ENCODE data around the gene TMEFF1.
"Not testable (repeated sequence)": the region's sequence is repeated elsewhere in the genome, so short reads cannot be mapped to it uniquely, and the experiment has no call there.

TMEFF1 gene, protein sequence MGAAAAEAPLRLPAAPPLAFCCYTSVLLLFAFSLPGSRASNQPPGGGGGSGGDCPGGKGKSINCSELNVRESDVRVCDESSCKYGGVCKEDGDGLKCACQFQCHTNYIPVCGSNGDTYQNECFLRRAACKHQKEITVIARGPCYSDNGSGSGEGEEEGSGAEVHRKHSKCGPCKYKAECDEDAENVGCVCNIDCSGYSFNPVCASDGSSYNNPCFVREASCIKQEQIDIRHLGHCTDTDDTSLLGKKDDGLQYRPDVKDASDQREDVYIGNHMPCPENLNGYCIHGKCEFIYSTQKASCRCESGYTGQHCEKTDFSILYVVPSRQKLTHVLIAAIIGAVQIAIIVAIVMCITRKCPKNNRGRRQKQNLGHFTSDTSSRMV

DNA sequence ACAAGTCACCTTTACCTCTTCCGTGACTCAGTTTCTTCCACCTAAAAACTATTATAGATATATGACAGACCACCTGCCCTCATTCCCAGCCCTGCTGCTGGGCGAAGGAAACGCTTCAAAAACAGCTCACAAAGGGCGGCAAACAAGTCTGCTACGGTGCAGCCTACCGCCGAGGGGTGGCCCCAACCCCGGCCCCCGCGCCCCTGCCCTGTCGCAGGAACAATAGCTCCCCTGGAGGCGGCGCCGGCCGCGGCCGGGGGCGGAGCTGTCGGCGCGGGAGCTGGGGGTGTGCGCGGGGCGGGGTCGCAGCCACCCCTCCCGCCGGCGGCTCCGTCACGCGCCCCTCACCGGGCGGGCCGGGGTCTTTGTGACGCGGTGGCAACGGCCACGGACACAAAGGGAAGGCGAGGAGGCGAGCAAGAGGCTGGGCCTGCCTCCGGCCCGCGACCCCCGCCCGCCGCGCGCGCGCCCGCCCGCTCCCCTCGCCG is at the start of gene TMEFF1:
Gene TMEFF1, plus strand, starts transcription at position 362 of the 488 bp plus-strand sequence. CDS start 396 bp downstream, outside the sequence.
- no peak for DNase-seq

DNA sequence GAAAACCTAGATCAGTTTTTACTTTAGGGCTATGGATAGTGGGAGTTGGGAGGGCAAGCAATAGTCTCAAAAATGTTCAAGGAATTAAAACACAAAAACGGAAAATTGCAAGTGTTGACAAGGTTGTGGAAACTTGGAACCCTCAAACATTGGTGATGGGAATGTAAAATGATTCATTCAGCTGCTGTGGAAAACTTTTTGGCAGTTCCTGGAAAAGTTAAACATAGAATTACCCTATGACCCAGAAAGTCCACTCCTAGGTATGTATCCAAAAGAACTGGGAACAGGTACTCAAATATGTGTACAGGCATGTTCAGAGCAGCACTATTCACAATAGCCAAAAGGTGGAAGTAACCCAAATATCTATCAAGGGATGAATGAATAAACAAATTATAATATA is 47.2 kb upstream of the TMEFF1 start:
- DNase-seq = no peak

DNA sequence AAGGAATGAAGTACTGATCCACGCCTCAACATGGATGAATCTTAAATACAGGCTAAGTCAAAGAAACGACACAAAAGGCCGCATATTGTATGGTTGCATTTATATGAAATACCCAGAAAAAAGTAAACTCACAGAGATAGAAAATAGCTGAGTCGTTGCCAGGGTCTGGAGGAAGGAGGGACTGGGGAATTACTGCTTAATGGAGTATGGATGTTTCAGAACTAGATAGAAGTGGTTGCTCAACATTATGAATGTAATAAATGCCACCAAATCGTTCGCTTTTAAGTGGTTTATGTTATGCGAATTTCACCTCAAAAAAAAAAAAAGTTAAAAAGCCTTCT is 46.8 kb upstream of the TMEFF1 start:
- no peak for DNase-seq

DNA sequence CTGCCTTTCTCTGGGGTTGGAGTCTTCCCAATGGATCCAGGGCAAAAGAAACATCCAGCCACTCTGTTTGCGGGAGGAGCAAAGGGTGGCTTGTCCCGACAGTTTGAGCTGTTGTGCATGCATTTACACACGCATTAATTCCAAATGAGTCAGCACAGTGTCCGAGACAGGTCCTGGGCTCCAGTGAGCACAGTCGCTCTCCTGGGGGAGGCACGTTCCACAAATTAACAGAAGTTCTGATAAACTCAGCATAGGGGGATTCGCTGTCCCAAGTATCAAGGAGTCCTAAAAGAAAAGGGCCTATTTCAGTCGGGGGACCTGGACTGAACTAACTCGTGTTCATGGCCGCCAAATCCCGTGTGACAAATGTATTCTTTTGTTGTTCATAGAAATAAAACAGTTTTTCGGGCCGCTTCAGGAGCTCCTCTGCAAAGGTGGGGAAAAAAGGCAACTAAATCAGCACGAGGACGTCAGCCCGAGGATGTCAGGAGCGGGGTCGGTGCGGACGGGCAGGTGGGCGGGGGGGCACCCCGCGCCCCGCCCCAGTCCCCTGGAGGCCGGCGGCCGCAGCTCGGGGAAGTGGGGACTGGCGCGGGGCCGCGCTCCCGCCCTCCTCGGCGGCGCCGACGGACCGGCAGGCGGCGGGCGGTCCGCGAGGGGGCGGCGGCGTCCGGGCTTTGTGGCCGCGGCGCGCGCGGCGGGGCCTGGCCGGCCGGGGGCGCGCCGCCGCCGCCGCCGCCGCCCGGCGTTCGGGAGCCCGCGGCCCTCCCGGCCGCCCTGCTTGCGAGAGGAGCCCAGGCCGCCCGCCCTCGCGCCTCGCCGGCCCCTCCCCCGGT is 46.2 kb upstream of the TMEFF1 start, which contains the start of gene MSANTD3:
Gene MSANTD3, plus strand, starts transcription at position 614 of the 836 bp plus-strand sequence. CDS start 14,796 bp downstream, outside the sequence.
- no peak for DNase-seq

DNA sequence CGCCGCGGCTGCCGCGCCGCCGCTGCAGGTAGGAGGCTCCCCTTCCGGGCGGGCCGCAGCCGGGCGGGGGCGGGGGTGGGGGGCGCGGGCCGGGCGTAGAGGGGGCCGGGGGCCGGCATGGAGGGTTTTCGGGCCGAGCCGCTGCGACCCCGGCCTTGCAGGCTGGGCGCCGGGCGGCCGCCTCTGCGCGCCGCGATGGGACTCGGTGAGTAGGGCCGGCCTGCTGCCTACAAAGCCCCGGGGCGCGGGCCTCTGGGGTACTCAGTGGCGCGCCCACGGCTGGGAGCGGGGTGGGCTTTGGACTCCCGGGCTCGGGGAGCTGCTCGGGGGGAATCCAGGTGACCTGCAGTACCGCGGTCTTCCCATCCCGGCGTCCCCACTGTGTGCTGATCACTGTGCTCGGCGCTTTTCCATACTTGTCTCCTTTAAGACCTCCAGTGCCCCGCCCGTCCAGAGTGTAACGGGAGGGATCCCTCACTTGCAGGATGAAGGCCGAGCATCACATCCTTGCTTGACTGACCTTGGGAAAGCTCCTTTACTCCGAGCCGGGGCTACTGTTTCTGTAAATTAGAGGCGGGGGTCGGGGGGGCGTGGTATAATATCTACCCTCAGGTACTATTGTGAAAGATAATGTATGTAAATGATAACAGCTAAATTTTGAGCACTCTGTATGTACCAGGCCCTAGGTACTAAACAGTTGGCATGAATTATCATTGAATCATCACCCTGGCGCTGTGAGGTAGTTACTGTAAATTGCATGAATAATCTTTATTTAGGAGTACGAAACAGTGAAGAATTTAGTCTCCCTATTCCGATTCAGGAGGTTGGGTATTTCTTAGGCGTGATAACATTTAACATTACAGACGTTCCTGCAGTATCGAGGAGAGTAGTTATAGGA is 45.3 kb upstream of the TMEFF1 start:
- DNase-seq = no peak

DNA sequence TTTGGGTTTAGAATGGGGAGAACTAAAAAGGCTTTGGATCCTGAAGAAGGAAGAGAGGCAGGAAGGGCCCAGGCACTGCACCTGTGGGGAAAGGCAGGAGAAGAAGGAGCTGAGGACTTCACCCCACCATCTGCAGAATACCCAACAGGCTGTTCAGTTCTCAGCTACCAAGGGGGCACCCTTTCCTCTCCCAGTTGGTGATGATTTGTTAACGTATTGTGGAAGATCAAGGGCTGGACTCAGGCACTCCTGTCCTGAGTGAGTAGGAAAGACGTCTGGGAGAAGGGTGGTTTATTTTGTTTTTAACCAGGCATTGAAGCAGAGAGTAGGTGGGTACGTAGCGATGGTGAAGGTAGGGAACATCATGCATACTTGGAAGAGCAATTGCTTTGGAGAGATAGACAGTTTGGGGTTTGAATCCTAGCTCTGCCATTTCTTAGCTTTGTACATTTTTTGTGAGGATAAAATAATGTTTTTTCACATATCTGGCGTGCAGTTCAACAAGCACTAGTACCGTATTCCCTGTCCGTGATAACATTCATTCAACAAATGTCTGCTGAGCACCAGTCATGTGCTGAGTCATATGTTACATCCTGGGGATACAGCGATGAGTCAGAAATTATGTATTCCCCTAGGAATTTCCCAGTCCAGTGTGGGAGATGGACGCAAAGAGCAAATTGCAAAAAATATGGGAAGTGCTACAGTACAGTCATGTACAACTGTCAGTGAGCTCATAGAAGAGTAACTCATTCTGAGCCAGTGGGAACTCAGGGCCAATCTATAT is 43.9 kb upstream of the TMEFF1 start:
- DNase-seq = no peak

DNA sequence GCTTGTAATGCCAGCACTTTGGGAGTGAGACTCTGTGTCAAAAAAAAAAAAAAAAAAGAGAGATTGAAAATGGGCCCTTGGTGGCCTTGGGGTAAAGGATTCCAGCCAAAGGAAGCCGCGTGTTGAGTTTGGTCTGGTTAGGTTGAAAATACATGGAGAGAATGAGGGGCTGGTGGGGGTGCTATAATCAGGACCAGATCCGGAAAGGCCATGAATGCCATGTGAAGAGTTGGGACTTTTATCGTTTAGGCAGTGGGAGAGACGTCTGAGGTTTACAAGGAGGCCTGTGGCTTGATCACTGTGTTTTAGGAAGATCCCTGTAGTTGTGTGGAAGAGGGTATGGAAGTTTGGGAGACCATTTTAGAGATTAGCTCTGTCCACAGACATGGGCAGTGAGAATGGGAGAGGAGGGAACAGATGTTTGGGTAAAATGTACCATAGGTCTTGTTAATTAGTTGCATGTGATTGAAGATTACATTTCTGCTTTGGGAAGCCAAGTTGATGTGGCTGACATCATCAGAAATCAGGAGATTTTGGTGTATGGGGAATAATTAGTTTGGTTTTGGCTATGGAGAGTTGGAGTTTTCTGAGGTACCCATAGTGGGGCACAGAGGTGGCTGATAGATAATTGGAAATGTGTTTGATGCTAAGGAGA is 42.5 kb upstream of the TMEFF1 start:
- DNase-seq = no peak

DNA sequence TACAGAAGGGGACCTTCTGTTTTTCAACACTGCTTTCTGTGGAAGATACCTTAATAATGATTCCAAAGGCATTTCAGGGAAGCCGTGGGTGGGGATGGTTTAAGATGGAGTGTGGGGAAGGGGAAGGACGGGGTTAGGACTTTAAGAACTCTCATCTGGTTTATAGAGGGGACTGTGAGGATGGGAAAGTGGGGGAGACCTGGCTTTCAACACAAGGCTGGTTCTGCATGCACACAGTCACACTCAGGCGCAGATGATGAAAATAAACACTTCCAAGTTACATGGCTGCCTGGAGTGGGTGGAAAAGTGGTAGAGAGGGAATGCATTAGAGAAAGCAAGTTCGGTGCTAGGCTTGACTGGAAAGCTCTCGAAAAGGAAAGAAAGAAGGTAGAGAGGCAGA is 41.1 kb upstream of the TMEFF1 start:
- no peak for DNase-seq

DNA sequence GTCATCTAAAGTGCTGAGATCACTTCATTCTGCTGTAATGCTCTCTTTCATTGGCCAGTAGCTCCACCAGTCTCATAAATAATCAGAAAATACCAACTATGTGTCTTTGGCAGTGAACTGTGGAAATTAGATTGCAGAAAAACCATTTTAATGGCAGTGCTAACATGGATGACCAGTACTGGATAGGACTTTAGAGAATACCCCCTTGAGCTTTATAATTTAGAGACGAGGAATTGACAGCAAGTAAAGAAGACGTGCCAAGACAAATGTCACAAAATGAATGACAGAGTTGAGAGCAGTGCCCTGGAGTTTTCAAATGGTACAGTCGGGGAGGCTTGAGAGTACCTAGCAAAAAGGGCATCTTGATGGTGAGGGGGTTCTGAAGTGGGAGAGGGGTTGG is 40.2 kb upstream of the TMEFF1 start:
- no peak for DNase-seq

DNA sequence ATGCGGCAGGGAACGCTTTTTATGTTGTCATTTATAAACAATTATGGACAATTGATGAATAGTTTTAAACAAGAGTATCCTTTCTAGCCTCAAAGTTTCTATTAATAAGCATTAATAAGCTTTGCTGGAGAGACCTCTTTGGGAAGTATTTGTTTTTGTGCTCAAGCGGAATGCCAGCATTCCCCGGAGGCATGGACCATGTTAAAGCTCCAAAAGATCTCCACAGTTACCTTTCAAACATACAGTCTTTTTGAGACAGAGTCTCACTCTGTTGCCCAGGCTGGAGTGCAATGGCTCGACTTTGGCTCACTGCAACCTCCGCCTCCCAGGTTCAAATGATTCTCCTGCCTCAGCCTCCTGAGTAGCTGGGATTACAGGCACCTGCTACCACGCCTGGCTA is 36.4 kb upstream of the TMEFF1 start:
- DNase-seq = no peak

DNA sequence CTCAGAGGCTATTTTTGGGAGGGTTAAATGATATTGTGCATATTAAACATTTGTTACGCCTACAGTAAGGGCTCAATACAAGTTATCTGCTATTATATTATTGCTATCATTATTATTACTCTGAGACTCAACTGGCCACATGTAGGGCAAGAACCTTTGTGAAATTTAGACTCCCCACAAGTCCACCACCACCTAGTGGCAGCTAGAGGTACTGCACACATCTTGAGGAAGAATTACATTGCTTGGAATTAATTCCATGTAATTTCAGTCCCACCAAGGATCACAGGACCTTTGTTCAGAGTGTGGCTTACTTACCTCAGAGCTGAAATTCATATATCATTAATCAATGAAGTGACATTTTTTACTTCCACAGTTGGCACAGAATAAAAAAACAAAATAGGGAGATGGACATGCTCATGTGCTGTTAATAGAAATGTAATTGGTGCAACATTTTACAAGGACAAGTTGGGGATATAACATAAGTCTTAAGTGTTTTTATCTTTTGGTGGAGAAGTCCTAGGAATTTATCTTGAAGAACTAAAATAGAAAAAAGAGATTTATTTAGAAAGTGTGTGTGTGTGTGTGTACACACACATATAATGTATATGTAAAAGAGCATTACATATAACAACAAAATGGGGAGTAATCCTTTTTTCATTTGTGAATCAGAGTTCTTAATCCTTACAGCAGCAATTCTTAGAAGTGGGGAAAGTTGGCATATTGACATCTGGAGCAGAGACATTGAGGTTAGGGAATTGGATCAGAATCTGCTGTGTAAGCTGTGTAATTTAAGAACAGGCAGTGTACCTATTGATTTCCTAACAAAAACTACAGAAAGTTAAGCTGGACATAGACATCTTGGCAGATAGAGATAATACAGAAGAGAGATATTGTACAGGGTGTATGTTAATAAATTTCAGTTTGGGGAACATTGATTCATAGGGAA is 34.8 kb upstream of the TMEFF1 start:
- no peak for DNase-seq

DNA sequence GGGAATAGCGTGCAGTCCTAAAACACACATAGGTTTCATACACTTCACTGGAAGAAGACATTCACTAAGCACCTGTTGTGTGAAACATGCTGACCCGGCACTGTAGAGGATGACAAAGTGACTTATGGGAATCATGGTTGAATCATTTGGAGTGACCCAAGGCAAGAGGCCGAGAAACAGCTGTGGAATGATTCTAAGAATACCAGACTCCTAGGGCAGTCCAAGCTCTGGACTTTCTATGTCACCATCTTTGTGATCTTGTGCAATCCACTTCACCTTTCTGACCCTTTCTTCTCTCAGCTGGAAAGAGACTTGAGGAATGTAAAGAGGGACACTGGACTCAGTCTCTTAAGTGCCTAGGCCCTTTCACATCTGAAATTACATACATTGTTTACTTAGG is 32.9 kb upstream of the TMEFF1 start:
- DNase-seq = no peak

DNA sequence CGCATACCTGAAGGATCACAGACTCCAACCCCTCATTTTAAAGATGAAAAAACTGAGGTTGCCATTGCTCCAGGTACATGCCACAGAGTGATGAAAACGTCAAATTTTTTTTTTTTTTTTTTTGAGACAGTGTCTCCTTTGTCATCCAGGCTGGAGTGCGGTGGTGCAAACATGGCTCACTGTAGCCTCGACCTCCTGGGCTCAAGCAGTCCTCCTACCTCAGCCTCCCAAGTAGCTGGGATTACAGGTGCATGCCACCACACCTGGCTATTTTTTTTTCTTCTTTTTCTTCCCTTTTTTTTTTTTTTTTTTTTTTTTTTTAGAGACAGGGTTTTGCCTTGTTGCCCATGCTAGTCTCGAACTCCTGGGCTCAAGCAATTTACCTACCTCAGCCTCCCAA is 32.5 kb upstream of the TMEFF1 start:
- DNase-seq = not testable (repeated sequence)

DNA sequence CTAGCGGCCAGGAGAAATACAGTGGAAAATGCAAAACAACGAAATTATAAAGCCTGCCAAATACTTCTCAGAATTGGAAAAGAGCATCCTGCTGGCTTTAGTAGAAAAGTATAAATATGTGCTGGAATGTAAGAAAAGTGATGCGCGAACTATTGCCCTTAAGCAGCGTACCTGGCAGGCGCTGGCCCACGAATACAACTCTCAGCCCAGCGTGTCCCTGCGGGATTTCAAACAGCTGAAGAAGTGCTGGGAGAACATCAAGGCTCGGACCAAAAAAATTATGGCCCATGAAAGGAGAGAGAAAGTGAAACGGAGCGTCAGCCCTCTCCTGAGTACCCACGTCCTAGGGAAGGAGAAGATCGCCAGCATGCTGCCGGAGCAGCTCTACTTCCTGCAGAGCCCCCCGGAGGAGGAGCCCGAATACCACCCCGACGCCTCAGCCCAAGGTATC is 31.0 kb upstream of the TMEFF1 start:
- DNase-seq = no peak

DNA sequence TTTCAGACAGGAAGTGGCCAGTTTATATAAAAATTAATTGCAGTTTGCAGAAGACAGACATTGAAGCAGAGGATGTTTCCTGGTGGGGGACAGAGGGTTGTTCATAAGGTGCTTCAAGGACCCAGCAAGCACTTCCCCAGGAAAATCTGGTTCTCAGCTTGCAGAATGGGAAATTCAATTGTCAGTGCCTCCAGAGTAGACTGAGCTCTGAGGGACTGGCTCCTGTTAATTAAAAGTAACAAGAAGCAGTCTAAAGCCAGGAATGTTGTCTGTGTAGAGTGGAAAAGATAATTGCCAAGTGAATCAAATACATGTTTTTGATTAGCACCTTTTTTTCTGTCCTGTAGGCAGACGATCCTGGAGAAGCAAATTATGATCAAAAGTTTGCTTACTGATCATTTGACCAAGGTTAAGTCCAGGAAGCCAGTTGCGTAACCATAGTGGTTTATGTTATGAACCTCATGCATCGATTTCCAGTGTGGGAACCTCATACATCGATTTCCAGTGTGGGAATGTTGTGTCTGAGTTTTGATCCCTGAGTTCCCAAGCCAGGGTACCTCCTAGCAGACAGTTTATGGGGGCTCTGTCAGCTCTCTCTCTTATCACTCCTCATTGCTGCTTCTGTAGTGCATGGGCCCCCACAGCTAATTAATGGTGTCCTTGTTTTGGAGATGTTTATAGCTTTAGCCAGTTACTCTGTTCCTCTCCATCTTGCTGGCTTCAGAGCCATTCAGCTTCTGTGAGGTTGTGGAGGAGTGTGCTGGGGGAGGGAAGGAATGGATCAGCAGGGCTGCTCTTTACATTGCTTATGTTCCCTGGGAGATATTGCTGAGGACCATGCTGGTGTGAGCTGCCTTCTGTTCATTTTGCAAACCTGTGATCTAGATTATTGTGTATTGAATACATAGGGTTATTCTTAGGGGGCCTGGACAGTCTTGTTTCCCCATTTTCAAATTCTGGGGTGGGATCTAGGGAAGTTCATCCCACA is 28.9 kb upstream of the TMEFF1 start:
- DNase-seq = no peak

DNA sequence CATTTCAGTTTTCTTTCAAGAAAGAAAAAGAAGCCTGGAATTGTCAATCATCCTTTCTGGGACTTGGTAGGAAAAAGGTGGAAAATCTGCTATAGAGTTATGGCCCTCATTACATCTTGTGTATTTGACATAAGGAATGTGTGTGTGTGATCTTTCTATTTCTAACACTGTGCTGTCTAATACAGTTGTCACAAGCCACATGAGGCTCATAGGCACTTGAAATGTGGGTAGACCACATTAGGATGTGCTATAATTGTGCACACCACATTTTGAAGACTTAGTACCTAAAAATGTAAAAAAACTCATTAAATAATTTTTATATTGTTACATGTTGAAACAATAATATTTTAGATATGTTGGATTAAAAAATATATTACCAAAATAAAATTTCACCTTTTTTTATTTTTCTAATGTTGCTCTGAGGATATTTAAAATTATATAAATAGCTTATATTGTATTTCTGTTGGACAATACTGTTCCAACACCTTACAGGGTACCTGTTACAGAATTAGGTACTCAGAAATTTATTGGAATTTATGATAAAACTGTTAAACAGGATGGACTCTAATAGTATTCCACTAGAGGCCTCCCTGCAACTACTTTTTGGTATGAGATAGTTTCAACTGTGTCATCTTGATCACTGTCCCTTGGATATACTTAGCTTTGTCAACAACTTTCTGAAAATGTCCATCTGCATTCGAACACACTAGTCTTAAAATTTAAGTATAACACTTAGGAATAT is 27.6 kb upstream of the TMEFF1 start:
- no peak for DNase-seq

DNA sequence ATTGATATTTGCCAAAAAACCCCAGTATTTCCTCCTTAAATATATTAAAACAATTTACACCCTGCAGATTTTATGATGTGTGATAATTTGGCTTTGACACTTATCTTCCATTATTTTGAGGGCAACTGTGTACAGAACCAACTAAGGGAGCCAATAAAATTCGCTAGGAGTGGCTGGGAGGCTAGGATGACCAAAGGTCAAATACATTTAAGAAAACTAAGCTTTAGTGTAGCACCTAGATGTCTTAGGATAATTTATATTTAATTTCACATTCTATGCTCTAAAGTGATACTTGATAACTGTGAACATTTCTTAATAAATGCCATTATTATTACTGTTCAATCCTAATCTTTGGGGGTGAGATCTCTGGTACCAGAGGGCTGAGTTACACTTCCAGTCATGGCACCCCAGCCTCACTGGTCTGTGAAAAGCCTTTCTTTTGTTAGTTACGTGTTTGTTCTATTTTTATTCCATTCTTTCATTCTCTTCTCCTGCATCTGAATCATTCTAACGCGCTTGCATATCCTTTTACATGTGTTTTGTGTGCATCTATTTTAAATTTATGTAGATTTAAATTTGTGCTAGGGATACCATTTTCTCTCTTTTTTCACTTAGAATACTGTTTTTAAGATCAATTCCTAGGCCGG is 26.9 kb upstream of the TMEFF1 start:
- no peak for DNase-seq

DNA sequence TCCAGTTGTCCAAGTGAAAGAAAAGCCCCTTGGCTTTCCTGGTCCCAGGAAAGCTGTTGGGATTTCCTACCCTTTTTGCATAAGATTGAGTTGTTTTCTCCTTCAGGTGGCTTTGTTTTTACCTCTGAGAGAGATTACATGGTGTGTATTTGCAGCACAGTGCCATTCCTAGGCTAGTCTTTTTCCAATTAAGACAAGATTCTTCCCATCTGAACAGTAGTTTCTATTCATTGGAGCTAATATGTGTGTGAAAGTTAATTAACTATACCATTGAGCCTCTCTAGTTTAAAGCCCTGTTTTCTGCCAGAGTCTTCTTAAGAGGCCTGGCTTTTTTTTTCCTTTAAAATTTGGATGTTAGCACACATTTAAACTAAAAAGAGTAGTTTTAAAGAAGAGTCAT is 25.9 kb upstream of the TMEFF1 start:
- no peak for DNase-seq

Measured in GOT3 (cell line).